ENCODE measurements around the gene PNMA5.
A peak's percentile ranks its signal among the peaks of the same experiment; 100 is the strongest.

- TF ChIP-seq, protein P1, sequence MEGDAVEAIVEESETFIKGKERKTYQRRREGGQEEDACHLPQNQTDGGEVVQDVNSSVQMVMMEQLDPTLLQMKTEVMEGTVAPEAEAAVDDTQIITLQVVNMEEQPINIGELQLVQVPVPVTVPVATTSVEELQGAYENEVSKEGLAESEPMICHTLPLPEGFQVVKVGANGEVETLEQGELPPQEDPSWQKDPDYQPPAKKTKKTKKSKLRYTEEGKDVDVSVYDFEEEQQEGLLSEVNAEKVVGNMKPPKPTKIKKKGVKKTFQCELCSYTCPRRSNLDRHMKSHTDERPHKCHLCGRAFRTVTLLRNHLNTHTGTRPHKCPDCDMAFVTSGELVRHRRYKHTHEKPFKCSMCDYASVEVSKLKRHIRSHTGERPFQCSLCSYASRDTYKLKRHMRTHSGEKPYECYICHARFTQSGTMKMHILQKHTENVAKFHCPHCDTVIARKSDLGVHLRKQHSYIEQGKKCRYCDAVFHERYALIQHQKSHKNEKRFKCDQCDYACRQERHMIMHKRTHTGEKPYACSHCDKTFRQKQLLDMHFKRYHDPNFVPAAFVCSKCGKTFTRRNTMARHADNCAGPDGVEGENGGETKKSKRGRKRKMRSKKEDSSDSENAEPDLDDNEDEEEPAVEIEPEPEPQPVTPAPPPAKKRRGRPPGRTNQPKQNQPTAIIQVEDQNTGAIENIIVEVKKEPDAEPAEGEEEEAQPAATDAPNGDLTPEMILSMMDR (conservative IDR thresholded peaks at IDR 0.05; ENCODE audit: low read depth, low read length) = peak; percentile 68
- TF ChIP-seq EZH2 (IDR thresholded peaks at IDR 0.05; ENCODE audit: low read length, unreplicated experiment) = no peak
Measured at GRCh38 chrX:152941328-152942076, 52.4 kb downstream of the PNMA5 start.

All from PC-3 (cell line).